ENCODE data around the gene FETUB. TPM values are rescaled to one million over a fixed set of nuclear protein-coding genes. Genes with fewer than 3 reads are reported as not detected.

FETUB gene
- total and polyA plus RNA-seq, 2 donors (not counting 3 experiments of a cell fraction or from before 2014, with no cell fraction given) = not detected

GRCh38 chr3:186691676-186692075 lies 51.5 kb downstream of the FETUB start:
- ChIA-PET CTCF (no interaction called here), POLR2A (no interaction called here)
- H3K27ac ChIP-seq (ENCODE audit: insufficient read depth, low read depth, low read length) = no peak overlapping the region
- H2AFZ ChIP-seq (ENCODE audit: low read depth, low read length) = no peak overlapping the region
- DNase-seq (ENCODE audit: low read depth, low spot score) (no peak), FAIRE-seq (no peak)
- no peaks in the 10 kb centered on the region for H4K20me1 ChIP-seq (replicated peaks; ENCODE audit: control insufficient read depth, extremely low read depth, insufficient read depth, low read length)
- no peaks in the 10 kb centered on the region for H3K9me3 ChIP-seq (replicated peaks; ENCODE audit: control insufficient read depth, insufficient read depth, low read length)
- H3K36me3 ChIP-seq (ENCODE audit: control insufficient read depth in 2 of 2, extremely low read depth in 1 of 2, insufficient read depth in 2 of 2, low read length in 2 of 2) = no peaks in the 10 kb centered on the region
- H3K27me3 ChIP-seq (ENCODE audit: control insufficient read depth in 2 of 2, insufficient read depth in 2 of 2, low read length in 2 of 2) = no peaks in the 10 kb centered on the region
- dilution Hi-C loops (cut with MboI; ENCODE audit: extremely low pct_ligation_motif_present, low sequenced_read_pairs) (no loop called here), intact Hi-C loops (cut with micrococcal nuclease) (no loop called here)
- BruUV-seq (replicated peaks) = no TSS peak
- no peaks in the 10 kb centered on the region for H3K4me1 ChIP-seq (ENCODE audit: control insufficient read depth, extremely low read depth, insufficient read depth, low read length)
- no peak overlapping the region for H3K4me3 ChIP-seq (replicated peaks in 1 of 3; ENCODE audit: insufficient read depth in 1 of 3, low read depth in 1 of 3, low read length in 3 of 3)
- H3K79me2 ChIP-seq (ENCODE audit: control insufficient read depth, insufficient read depth, low read length) = no peaks in the 10 kb centered on the region
- TF ChIP-seq FOS (IDR thresholded peaks at IDR 0.05; ENCODE audit: borderline replicate concordance, insufficient read depth, low read length) (no peak), EZH2 (IDR thresholded peaks at IDR 0.05; ENCODE audit: borderline replicate concordance, low read depth, low read length, severe bottlenecking) (no peak), MYC (IDR thresholded peaks at IDR 0.05; ENCODE audit: low read depth, low read length) (no peak), GATA2 (IDR thresholded peaks at IDR 0.05; ENCODE audit: insufficient read depth, insufficient read length, low read depth, low read length) (no peak)
- no peaks in the 10 kb centered on the region for H3K9me1 ChIP-seq (replicated peaks; ENCODE audit: control insufficient read depth, extremely low read depth, insufficient read depth, low read length)
- H3K4me2 ChIP-seq (ENCODE audit: insufficient read depth, low read length) = no peak overlapping the region
- H3K9ac ChIP-seq (replicated peaks; ENCODE audit: extremely low read depth, insufficient read depth, low read length) = no peak overlapping the region

GRCh38 chr3:186693843-186694242 lies 53.6 kb downstream of the FETUB start:
- CTCF ChIA-PET = no interaction called here
- TF ChIP-seq GATA2 (IDR thresholded peaks at IDR 0.05; ENCODE audit: insufficient read depth, insufficient read length, low read depth, low read length) (no peak), MYC (IDR thresholded peaks at IDR 0.05; ENCODE audit: low read depth, low read length) (no peak), JUN (IDR thresholded peaks at IDR 0.05; ENCODE audit: borderline replicate concordance, insufficient read depth, insufficient read length, low read depth) (no peak), FOS (IDR thresholded peaks at IDR 0.05; ENCODE audit: borderline replicate concordance, insufficient read depth, low read length) (no peak), POLR2AphosphoS5 (IDR thresholded peaks at IDR 0.05; ENCODE audit: insufficient read depth, low read depth, low read length) (no peak), CTCF (IDR thresholded peaks at IDR 0.05; ENCODE audit: extremely low read depth in 1 of 2, insufficient read depth in 1 of 2, low read depth in 1 of 2, low read length in 2 of 2) (no peak), EZH2 (IDR thresholded peaks at IDR 0.05; ENCODE audit: borderline replicate concordance, low read depth, low read length, severe bottlenecking) (no peak)

More at GRCh38 chr3:186693843-186694242, 53.6 kb downstream of the FETUB start:
- Histone ChIP-seq H3K36me3 (ENCODE audit: control insufficient read depth in 2 of 2, extremely low read depth in 1 of 2, insufficient read depth in 2 of 2, low read length in 2 of 2) (no peaks in the 10 kb centered on the region), H3K79me2 (ENCODE audit: control insufficient read depth, insufficient read depth, low read length) (no peaks in the 10 kb centered on the region), H3K4me2 (ENCODE audit: insufficient read depth, low read length) (no peak overlapping the region), H3K27ac (ENCODE audit: insufficient read depth, low read depth, low read length) (no peak overlapping the region), H3K4me3 (replicated peaks in 1 of 3; ENCODE audit: insufficient read depth in 1 of 3, low read depth in 1 of 3, low read length in 3 of 3) (no peak overlapping the region), H3K9me3 (replicated peaks; ENCODE audit: control insufficient read depth, insufficient read depth, low read length) (no peaks in the 10 kb centered on the region), H3K9me1 (replicated peaks; ENCODE audit: control insufficient read depth, extremely low read depth, insufficient read depth, low read length) (no peaks in the 10 kb centered on the region), H3K4me1 (ENCODE audit: control insufficient read depth, extremely low read depth, insufficient read depth, low read length) (no peaks in the 10 kb centered on the region), H4K20me1 (replicated peaks; ENCODE audit: control insufficient read depth, extremely low read depth, insufficient read depth, low read length) (no peaks in the 10 kb centered on the region), H3K27me3 (ENCODE audit: control insufficient read depth in 2 of 2, insufficient read depth in 2 of 2, low read length in 2 of 2) (no peaks in the 10 kb centered on the region), H3K9ac (replicated peaks; ENCODE audit: extremely low read depth, insufficient read depth, low read length) (no peak overlapping the region), H2AFZ (ENCODE audit: low read depth, low read length) (no peak overlapping the region)
- intact Hi-C loops (cut with micrococcal nuclease) = no loop called here
- DNase-seq (ENCODE audit: low read depth, low spot score) = no peak
- dilution Hi-C loops (cut with MboI; ENCODE audit: extremely low pct_ligation_motif_present, low sequenced_read_pairs) = no loop called here
- BruUV-seq (replicated peaks) = no TSS peak
- no peak for FAIRE-seq
- POLR2A ChIA-PET = no interaction called here

All from endothelial cell of umbilical vein (primary cell).